Measurements from ENCODE around the gene ADM. TPM values are rescaled to one million over a fixed set of nuclear protein-coding genes. Genes with fewer than 3 reads are reported as not detected.

ADM gene
- total RNA-seq, 3 donors from 2014 or later = 49.5 to 124 (median 72.9) TPM

DNA sequence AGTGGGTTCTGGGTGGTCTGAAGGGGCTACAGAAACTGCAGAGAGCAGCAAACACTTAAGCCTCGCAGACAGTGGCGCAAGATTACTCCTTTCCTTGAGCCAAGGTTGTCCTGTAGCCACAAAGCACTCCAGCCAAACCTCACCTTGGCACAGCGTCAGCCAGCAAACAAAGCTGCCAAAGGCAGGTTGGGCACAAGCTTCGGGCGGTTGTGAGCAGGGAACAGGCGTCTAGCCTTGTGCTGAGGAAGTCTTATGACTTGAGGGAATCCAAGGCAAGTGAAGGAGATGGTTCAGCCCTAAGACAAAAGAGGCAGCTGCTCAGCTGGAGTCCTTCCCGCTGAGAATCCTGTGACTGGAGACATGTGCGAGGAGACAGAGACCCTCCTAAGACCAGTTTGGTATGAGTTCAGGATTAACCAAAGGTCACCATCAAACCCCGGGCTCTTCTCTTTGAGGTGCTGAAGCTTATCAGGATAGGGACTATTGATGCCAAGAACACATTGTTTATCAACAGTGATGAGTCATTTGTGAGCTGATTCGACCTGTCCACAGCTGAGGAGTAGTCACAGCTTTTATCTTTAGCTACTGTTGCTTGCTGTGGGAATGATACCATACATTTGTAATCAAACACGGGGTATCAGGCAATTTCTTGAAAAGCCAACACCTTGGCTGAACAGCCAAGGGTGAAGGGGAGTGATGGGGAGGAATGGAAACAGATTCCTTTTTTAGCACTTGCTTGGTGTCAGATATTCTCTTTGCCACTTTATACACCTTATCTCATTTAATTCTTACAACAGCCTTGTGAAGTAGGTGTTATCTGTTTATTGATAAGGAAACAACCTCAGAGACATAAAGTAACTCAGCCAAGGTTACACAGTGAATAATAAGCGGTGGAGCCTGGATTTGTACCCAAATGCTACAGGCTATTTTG lies 4.6 kb downstream of the ADM start:
- Histone ChIP-seq H3K9me3 (no peaks in the 10 kb centered on the region), H3K36me3 (ENCODE audit: low read depth) (no peaks in the 10 kb centered on the region), H3K4me3 (no peak overlapping the region), H3K4me1 (ENCODE audit: low read depth) (peaks cover 27% of the 10 kb centered on the region)
- ATAC-seq (peak; percentile 16), DNase-seq (peak; percentile 69 to 83 (median 83))
- intact Hi-C loops (cut with DNase I, micrococcal nuclease) = loop anchor here (5.0 to 10.0 kb wide), 2 partner anchors 102 to 105 kb away; no protein-coding TSS in a partner anchor
- TF ChIP-seq, protein P1, sequence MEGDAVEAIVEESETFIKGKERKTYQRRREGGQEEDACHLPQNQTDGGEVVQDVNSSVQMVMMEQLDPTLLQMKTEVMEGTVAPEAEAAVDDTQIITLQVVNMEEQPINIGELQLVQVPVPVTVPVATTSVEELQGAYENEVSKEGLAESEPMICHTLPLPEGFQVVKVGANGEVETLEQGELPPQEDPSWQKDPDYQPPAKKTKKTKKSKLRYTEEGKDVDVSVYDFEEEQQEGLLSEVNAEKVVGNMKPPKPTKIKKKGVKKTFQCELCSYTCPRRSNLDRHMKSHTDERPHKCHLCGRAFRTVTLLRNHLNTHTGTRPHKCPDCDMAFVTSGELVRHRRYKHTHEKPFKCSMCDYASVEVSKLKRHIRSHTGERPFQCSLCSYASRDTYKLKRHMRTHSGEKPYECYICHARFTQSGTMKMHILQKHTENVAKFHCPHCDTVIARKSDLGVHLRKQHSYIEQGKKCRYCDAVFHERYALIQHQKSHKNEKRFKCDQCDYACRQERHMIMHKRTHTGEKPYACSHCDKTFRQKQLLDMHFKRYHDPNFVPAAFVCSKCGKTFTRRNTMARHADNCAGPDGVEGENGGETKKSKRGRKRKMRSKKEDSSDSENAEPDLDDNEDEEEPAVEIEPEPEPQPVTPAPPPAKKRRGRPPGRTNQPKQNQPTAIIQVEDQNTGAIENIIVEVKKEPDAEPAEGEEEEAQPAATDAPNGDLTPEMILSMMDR (IDR thresholded peaks at IDR 0.05) = no peak

DNA sequence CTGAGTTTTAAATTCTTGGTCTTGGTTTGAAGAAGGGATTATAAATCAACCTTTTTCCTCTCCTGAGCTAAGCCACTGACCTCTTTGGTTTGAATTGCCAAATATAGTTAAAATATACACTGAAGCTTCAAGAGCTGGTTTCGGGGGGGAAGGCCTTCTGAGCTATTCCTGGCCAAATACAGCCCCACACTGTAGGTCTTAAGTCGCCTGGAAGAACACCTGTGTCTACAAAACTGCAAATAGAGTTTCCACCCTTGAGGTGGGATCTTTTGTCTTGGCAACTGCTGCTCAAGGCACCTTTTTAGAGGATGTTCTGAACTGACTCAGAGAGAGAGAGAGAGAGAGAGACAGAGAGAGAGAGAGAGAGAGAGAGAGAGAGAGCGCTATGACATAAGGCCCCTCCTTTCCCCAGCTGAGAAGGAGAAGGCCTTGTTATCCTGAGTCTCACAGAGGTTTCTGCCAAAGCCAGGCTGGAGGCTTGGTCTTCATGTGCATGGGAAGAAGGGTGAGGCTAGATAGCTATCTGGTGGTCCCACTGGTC lies 5.5 kb downstream of the ADM start:
- ATAC-seq (no peak), DNase-seq (no peak)
- H3K4me3 ChIP-seq = no peak overlapping the region
- peaks cover 23% of the 10 kb centered on the region for H3K4me1 ChIP-seq (ENCODE audit: low read depth)
- intact Hi-C loops (cut with DNase I, micrococcal nuclease) = no loop called here
- TF ChIP-seq, protein P1 (IDR thresholded peaks at IDR 0.05) = no peak
- H3K36me3 ChIP-seq (ENCODE audit: low read depth) = no peaks in the 10 kb centered on the region
- H3K9me3 ChIP-seq = no peaks in the 10 kb centered on the region

DNA sequence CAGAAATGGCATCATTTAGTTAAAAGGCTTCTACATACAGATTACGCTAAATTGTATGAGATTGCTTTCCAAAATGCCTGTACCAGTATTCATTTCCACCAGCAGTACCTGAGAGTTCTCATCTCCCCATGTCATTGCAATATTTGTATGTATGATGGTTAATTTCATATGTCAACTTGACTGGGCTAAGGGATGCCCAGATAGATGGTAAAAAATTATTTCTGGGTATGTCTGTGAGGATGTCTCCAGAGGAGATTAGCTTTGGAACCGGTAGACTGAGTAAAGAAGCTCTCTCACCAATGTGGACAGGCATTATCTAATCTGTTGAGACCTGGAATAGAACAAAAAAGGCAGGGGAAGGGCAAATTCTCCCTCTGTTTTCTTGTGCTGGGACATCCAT lies 6.9 kb downstream of the ADM start:
- intact Hi-C loops (cut with DNase I, micrococcal nuclease) = no loop called here

DNA sequence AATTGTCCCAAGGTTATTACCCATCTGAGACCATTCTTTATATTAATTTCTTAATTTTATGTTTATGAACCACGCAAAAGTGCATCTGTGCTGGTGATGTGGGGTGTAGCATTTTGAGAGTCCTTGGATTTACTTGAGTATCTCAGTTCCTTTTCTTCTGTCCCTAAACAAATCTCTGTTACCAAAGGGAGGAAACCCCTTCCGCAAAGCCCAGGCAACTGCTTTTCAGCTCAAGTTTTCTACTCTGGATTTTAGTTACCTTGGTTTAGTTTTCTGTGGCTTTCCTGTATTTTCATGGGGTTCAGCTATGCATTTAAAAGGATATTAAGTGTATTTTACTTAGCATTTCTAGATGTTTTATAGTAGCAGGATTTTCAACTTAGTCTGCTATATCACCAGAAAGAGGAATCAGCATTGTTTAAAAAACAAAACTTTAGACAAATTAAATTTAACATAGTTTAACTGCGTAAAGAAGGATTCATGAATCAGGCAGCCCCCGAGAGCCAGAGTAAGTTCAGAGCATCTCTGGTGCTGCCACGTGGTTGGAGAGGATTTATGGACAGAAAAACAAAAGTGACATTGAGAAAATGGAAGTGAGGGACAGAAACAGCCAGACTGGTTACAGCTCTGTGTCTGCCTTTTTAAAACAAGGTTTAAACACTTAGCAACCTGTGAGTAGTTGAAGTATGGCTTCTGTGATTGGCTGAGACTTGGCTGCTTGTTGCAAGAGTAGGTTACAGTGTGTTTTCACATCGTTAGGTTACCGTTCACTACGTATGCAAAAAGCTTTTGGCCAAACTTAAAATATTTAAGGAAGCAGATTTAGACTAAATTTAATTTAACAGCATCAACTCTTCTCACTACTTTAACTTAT lies 9.6 kb downstream of the ADM start:
- Histone ChIP-seq H3K9me3 (no peaks in the 10 kb centered on the region), H3K4me3 (no peak overlapping the region), H3K36me3 (ENCODE audit: low read depth) (no peaks in the 10 kb centered on the region), H3K4me1 (ENCODE audit: low read depth) (peaks cover 5% of the 10 kb centered on the region)
- DNase-seq (peak in 1 of 3 donors; percentile 56), ATAC-seq (peak; percentile 59)
- TF ChIP-seq, protein P1 (IDR thresholded peaks at IDR 0.05) = no peak
- intact Hi-C loops (cut with DNase I, micrococcal nuclease) = no loop called here

More for the DNA sequence above, 6.9 kb downstream of the ADM start:
- TF ChIP-seq, protein P1 (IDR thresholded peaks at IDR 0.05) = no peak
- DNase-seq = no peak
- peaks cover 19% of the 10 kb centered on the region for H3K4me1 ChIP-seq (ENCODE audit: low read depth)
- ATAC-seq = no peak
- no peak overlapping the region for H3K4me3 ChIP-seq
- no peaks in the 10 kb centered on the region for H3K9me3 ChIP-seq
- H3K36me3 ChIP-seq (ENCODE audit: low read depth) = no peaks in the 10 kb centered on the region

DNA sequence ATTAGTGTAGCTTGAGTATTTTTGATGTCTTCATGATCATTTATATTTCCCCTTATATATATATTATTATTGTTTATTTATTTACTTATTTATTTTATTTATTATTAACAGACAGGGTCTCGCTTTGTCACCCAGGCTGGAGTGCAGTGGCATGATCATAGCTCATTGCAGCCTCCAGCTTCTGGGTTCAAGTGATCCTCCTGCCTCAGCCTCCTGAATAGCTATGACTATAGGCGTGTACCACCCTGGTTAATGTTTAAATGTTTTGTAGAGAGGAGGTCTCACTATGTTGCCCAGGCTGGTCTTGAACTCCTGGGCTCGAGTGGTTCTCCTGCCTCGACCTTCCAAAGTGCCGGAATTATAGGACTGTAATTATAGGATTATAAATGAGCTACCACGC lies 10.2 kb downstream of the ADM start:
- intact Hi-C loops (cut with DNase I, micrococcal nuclease) = no loop called here
- ATAC-seq = no peak
- Histone ChIP-seq H3K4me3 (no peak overlapping the region), H3K4me1 (ENCODE audit: low read depth) (no peaks in the 10 kb centered on the region), H3K36me3 (ENCODE audit: low read depth) (no peaks in the 10 kb centered on the region), H3K9me3 (no peaks in the 10 kb centered on the region)
- DNase-seq = no peak
- TF ChIP-seq, protein P1 (IDR thresholded peaks at IDR 0.05) = no peak
